ENCODE results near the gene SAP30L.

- TF ChIP-seq CTCF (IDR thresholded peaks at IDR 0.05; ENCODE audit: low read depth, low read length, missing input control): no peak
- TF ChIP-seq MAX (IDR thresholded peaks at IDR 0.05): no peak
- no peak for TF ChIP-seq TAF1 (conservative IDR thresholded peaks at IDR 0.05)
- no peak for TF ChIP-seq YY1 (IDR thresholded peaks at IDR 0.05)
- no peak for TF ChIP-seq REST (IDR thresholded peaks at IDR 0.05)
- TF ChIP-seq JUND (IDR thresholded peaks at IDR 0.05): no peak
- TF ChIP-seq EGR1 (IDR thresholded peaks at IDR 0.05; ENCODE audit: low read depth in 2 of 2): no peak
- no peak for TF ChIP-seq RAD21 (IDR thresholded peaks at IDR 0.05)
- no peak for TF ChIP-seq SP1 (IDR thresholded peaks at IDR 0.05)
- TF ChIP-seq ATF3 (IDR thresholded peaks at IDR 0.05): no peak
- no peak for TF ChIP-seq HNF4G (IDR thresholded peaks at IDR 0.05)
- TF ChIP-seq FOXA1 (IDR thresholded peaks at IDR 0.05): no peak
- TF ChIP-seq ZBTB33 (IDR thresholded peaks at IDR 0.05): no peak
These were observed 52.8 kb downstream of the SAP30L start for GRCh38 chr5:154498591-154498990.
